GM18498 (cell line): ENCODE measurements around the gene AFF4.
"Not testable (repeated sequence)": the region's sequence is repeated elsewhere in the genome, so short reads cannot be mapped to it uniquely, and the experiment has no call there.

Source experiments
- ATAC-seq: cut with Tn5 transposase; IDR thresholded peaks from one replicate; pipeline ENCODE4 v1.9.1; 2021; ENCODE audit warnings: mild to moderate bottlenecking, moderate library complexity; ENCODE audit not compliant: unreplicated experiment

AFF4 gene

GRCh38 chr5:132860742-132861141, 102.7 kb downstream of the AFF4 start:
- no peak for ATAC-seq

GRCh38 chr5:132859889-132860437, 103.5 kb downstream of the AFF4 start:
- no peak for ATAC-seq

- no peak for ATAC-seq
Measured at GRCh38 chr5:132856011-132856410, 107.4 kb downstream of the AFF4 start.

- ATAC-seq, result not testable (repeated sequence)
Measured at GRCh38 chr5:132854992-132855391, 108.4 kb downstream of the AFF4 start.

GRCh38 chr5:132854301-132854700, 109.1 kb downstream of the AFF4 start:
- ATAC-seq, result no peak

GRCh38 chr5:132853790-132854189, 109.6 kb downstream of the AFF4 start:
- ATAC-seq, result no peak

GRCh38 chr5:132853323-132853722, 110.1 kb downstream of the AFF4 start:
- no peak for ATAC-seq

GRCh38 chr5:132850066-132850465, 113.4 kb downstream of the AFF4 start:
- no peak for ATAC-seq

- ATAC-seq, result no peak
Measured at GRCh38 chr5:132849347-132849746, 114.1 kb downstream of the AFF4 start.

GRCh38 chr5:132848270-132848669, 115.2 kb downstream of the AFF4 start:
- ATAC-seq, result no peak

- no peak for ATAC-seq
Measured at GRCh38 chr5:132841305-132841704, 122.1 kb downstream of the AFF4 start.

GRCh38 chr5:132840896-132841295, 122.5 kb downstream of the AFF4 start:
- no peak for ATAC-seq

- ATAC-seq, result no peak
Measured at GRCh38 chr5:132840313-132840712, 123.1 kb downstream of the AFF4 start.

- no peak for ATAC-seq
Measured at GRCh38 chr5:132839426-132840301, 123.8 kb downstream of the AFF4 start.

GRCh38 chr5:132838516-132839282, 124.7 kb downstream of the AFF4 start:
- no peak for ATAC-seq

GRCh38 chr5:132837868-132838267, 125.6 kb downstream of the AFF4 start:
- ATAC-seq, result no peak

GRCh38 chr5:132836852-132837251, 126.6 kb downstream of the AFF4 start:
- ATAC-seq, result no peak

GRCh38 chr5:132834057-132834456, 129.4 kb downstream of the AFF4 start:
- no peak for ATAC-seq

- ATAC-seq, result no peak
Measured at GRCh38 chr5:132832612-132833011, 130.8 kb downstream of the AFF4 start.

GRCh38 chr5:132831095-132831860, 132.2 kb downstream of the AFF4 start:
- ATAC-seq, result no peak
